Activated T-helper 2 cell treated with anti-CD3 and anti-CD28 coated beads, Interferon-gamma antibody, Interleukin-2, Interleukin-4, amounts not matched to agents 10 μg/mL and 5 μg/mL and 100 μg/mL, durations not matched to agents 14 hours and 24 hours and 36 hours (primary cell): Measurements from ENCODE around the gene SHISA6. TPM values are rescaled to one million over a fixed set of nuclear protein-coding genes. Genes with fewer than 3 reads are reported as not detected.

Experiments
- DNase-seq: peaks from one replicate; pipeline ENCODE4 v3.0.0; 2021; ENCODE audit warnings: low spot score
- H3K27ac Mint-ChIP-seq: one replicate; pipeline ENCODE4 v1.8.0; 2021; ENCODE audit warnings: mixed read lengths
- H3K27me3 Mint-ChIP-seq: one replicate; pipeline ENCODE4 v1.8.0; 2021; ENCODE audit warnings: low read depth, mixed read lengths
- H3K36me3 Mint-ChIP-seq: one replicate; pipeline ENCODE4 v1.8.0; 2021; ENCODE audit warnings: low read depth, mixed read lengths
- H3K4me1 Mint-ChIP-seq: one replicate; pipeline ENCODE4 v1.8.0; 2021; ENCODE audit warnings: low read depth, mixed read lengths
- H3K4me3 Mint-ChIP-seq: one replicate; pipeline ENCODE4 v1.8.0; 2021; ENCODE audit warnings: low read depth, mild to moderate bottlenecking, moderate library complexity, mixed read lengths
- H3K9me3 Mint-ChIP-seq: one replicate; pipeline ENCODE4 v1.8.0; 2021; ENCODE audit warnings: mixed read lengths
- intact Hi-C: fragments of 100-400 bp; cut with micrococcal nuclease; formaldehyde crosslinking; loops from one replicate; pipeline ENCODE4 v1.15.1; 2023
- total RNA-seq: library from RNA; stranded (reverse); gene quantifications from 2 replicates; pipeline ENCODE4 v1.2.3, GENCODE V29; 2022

The SHISA6 gene
- total RNA-seq, 1 donor from 2014 or later = not detected

- Mint-ChIP-seq H3K36me3 (no peaks in the 10 kb centered on the region), H3K27ac (no peak overlapping the region), H3K4me3 (no peak overlapping the region), H3K27me3 (no peaks in the 10 kb centered on the region), H3K9me3 (peaks cover 32% of the 10 kb centered on the region), H3K4me1 (no peaks in the 10 kb centered on the region)
- no peak for DNase-seq
- intact Hi-C loops = no loop called here
These were observed 307.4 kb downstream of the SHISA6 start for GRCh38 chr17:11548398-11548797.

- Mint-ChIP-seq H3K36me3 (no peaks in the 10 kb centered on the region), H3K4me3 (no peak overlapping the region), H3K4me1 (no peaks in the 10 kb centered on the region), H3K9me3 (peaks cover 32% of the 10 kb centered on the region), H3K27ac (no peak overlapping the region), H3K27me3 (no peaks in the 10 kb centered on the region)
- DNase-seq = no peak
- intact Hi-C loops = no loop called here
These were observed 309.4 kb downstream of the SHISA6 start for GRCh38 chr17:11550431-11550830.

GRCh38 chr17:11551442-11551841, 310.4 kb downstream of the SHISA6 start:
- Mint-ChIP-seq H3K36me3 (no peaks in the 10 kb centered on the region), H3K27me3 (no peaks in the 10 kb centered on the region), H3K4me3 (no peak overlapping the region), H3K4me1 (no peaks in the 10 kb centered on the region), H3K9me3 (peaks cover 40% of the 10 kb centered on the region), H3K27ac (no peak overlapping the region)
- intact Hi-C loops = no loop called here
- no peak for DNase-seq

- DNase-seq = no peak
- no peak overlapping the region for H3K4me3 Mint-ChIP-seq
- intact Hi-C loops = no loop called here
- H3K36me3 Mint-ChIP-seq = no peaks in the 10 kb centered on the region
- no peaks in the 10 kb centered on the region for H3K27me3 Mint-ChIP-seq
- H3K4me1 Mint-ChIP-seq = no peaks in the 10 kb centered on the region
- no peak overlapping the region for H3K27ac Mint-ChIP-seq
- H3K9me3 Mint-ChIP-seq = peaks cover 44% of the 10 kb centered on the region
These were observed 312.1 kb downstream of the SHISA6 start for GRCh38 chr17:11553135-11553534.

- intact Hi-C loops = no loop called here
- peaks cover 41% of the 10 kb centered on the region for H3K9me3 Mint-ChIP-seq
- H3K4me3 Mint-ChIP-seq = no peak overlapping the region
- no peaks in the 10 kb centered on the region for H3K4me1 Mint-ChIP-seq
- H3K27ac Mint-ChIP-seq = no peak overlapping the region
- no peaks in the 10 kb centered on the region for H3K27me3 Mint-ChIP-seq
- no peak for DNase-seq
- no peaks in the 10 kb centered on the region for H3K36me3 Mint-ChIP-seq
These were observed 313.0 kb downstream of the SHISA6 start for GRCh38 chr17:11554042-11554441.

- no peak for DNase-seq
- H3K36me3 Mint-ChIP-seq = no peaks in the 10 kb centered on the region
- H3K4me3 Mint-ChIP-seq = no peak overlapping the region
- no peaks in the 10 kb centered on the region for H3K27me3 Mint-ChIP-seq
- no peak overlapping the region for H3K27ac Mint-ChIP-seq
- no peaks in the 10 kb centered on the region for H3K4me1 Mint-ChIP-seq
- intact Hi-C loops = no loop called here
- peaks cover 38% of the 10 kb centered on the region for H3K9me3 Mint-ChIP-seq
These were observed 313.5 kb downstream of the SHISA6 start for GRCh38 chr17:11554542-11554941.

GRCh38 chr17:11555530-11555929, 314.5 kb downstream of the SHISA6 start:
- no peak for DNase-seq
- intact Hi-C loops = no loop called here
- Mint-ChIP-seq H3K9me3 (peaks cover 30% of the 10 kb centered on the region), H3K27ac (no peak overlapping the region), H3K27me3 (no peaks in the 10 kb centered on the region), H3K4me3 (no peak overlapping the region), H3K36me3 (no peaks in the 10 kb centered on the region), H3K4me1 (no peaks in the 10 kb centered on the region)

GRCh38 chr17:11557727-11558452, 316.9 kb downstream of the SHISA6 start:
- intact Hi-C loops = no loop called here
- Mint-ChIP-seq H3K27me3 (no peaks in the 10 kb centered on the region), H3K4me3 (no peak overlapping the region), H3K9me3 (peaks cover 30% of the 10 kb centered on the region), H3K36me3 (no peaks in the 10 kb centered on the region), H3K4me1 (no peaks in the 10 kb centered on the region), H3K27ac (no peak overlapping the region)
- DNase-seq = no peak

- Mint-ChIP-seq H3K4me3 (no peak overlapping the region), H3K4me1 (no peaks in the 10 kb centered on the region)
These were observed 317.7 kb downstream of the SHISA6 start for GRCh38 chr17:11558681-11559234.

GRCh38 chr17:11559601-11560000, 318.6 kb downstream of the SHISA6 start:
- H3K9me3 Mint-ChIP-seq = peaks cover 27% of the 10 kb centered on the region
- intact Hi-C loops = no loop called here
- H3K27ac Mint-ChIP-seq = no peak overlapping the region
- H3K4me1 Mint-ChIP-seq = no peaks in the 10 kb centered on the region
- no peaks in the 10 kb centered on the region for H3K36me3 Mint-ChIP-seq
- H3K4me3 Mint-ChIP-seq = no peak overlapping the region
- DNase-seq = no peak
- no peaks in the 10 kb centered on the region for H3K27me3 Mint-ChIP-seq

More at GRCh38 chr17:11558681-11559234, 317.7 kb downstream of the SHISA6 start:
- peaks cover 28% of the 10 kb centered on the region for H3K9me3 Mint-ChIP-seq
- H3K27me3 Mint-ChIP-seq = no peaks in the 10 kb centered on the region
- no peaks in the 10 kb centered on the region for H3K36me3 Mint-ChIP-seq
- DNase-seq = no peak
- no peak overlapping the region for H3K27ac Mint-ChIP-seq
- intact Hi-C loops = no loop called here

GRCh38 chr17:11561281-11561680, 320.3 kb downstream of the SHISA6 start:
- Mint-ChIP-seq H3K4me3 (no peak overlapping the region), H3K27ac (no peak overlapping the region), H3K36me3 (no peaks in the 10 kb centered on the region), H3K4me1 (no peaks in the 10 kb centered on the region), H3K9me3 (peaks cover 19% of the 10 kb centered on the region), H3K27me3 (no peaks in the 10 kb centered on the region)
- DNase-seq = no peak
- intact Hi-C loops = no loop called here

- Mint-ChIP-seq H3K36me3 (no peaks in the 10 kb centered on the region), H3K27ac (no peak overlapping the region), H3K27me3 (no peaks in the 10 kb centered on the region), H3K4me1 (no peaks in the 10 kb centered on the region), H3K4me3 (no peak overlapping the region), H3K9me3 (peaks cover 19% of the 10 kb centered on the region)
- DNase-seq = no peak
- intact Hi-C loops = no loop called here
These were observed 320.7 kb downstream of the SHISA6 start for GRCh38 chr17:11561702-11562101.

GRCh38 chr17:11564589-11565380, 323.8 kb downstream of the SHISA6 start:
- Mint-ChIP-seq H3K4me3 (no peak overlapping the region), H3K9me3 (peaks cover 29% of the 10 kb centered on the region), H3K36me3 (no peaks in the 10 kb centered on the region), H3K4me1 (no peaks in the 10 kb centered on the region), H3K27me3 (no peaks in the 10 kb centered on the region), H3K27ac (no peak overlapping the region)
- DNase-seq = no peak
- intact Hi-C loops = no loop called here
